ACHN (cell line): ENCODE measurements around the gene NAA40.
A peak's percentile ranks its signal among the peaks of the same experiment; 100 is the strongest.

Source experiments
- DNase-seq: peaks from one replicate; pipeline ENCODE4 v3.0.0-alpha.2; 2015
- in situ Hi-C: cut with HindIII; loops from 2 replicates; pipeline ENCODE4 v1.10.0; 2017; ENCODE audit warnings: low sequenced_read_pairs, low pct_ligation_motif_present, low pct_unique_long_range_greater_than_20kb

Gene NAA40

DNA sequence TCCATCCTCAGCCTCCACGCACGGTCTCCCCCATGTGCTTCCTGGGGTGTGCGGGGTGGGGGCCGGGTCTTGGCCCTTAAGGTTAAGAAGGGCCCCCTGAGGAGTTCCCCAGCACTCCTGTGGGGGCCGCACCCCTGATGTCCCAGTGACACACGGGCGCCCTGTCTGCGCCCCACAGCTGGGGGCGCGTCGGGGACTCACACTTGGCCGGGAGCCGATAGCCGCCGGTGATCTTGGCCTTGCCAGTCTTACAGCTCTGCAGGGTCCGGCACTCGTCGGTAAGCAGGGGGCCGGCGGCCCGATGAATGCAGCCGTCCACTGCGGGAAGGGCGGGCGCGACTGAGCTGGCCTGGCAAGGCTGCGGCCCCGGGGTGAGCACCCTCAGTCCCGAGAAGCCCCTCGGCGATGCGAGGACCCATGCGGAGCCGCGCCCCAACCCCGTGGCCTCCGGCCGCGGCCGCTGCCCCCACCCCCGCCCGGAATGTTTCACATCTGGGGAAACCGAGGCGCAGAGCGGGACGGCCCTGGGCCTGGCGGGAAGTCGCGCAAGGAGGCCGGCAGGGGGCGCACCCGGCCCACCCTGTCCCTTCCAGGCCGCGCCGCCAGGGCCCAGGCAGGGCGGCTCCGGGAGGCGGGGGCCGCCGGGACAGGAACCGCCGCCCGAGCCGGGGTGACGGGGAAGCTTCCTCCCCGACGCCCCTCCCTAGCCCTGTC lies 61.4 kb downstream of the NAA40 start:
- in situ Hi-C loops = no loop called here
- DNase-seq = peak; percentile 67

DNA sequence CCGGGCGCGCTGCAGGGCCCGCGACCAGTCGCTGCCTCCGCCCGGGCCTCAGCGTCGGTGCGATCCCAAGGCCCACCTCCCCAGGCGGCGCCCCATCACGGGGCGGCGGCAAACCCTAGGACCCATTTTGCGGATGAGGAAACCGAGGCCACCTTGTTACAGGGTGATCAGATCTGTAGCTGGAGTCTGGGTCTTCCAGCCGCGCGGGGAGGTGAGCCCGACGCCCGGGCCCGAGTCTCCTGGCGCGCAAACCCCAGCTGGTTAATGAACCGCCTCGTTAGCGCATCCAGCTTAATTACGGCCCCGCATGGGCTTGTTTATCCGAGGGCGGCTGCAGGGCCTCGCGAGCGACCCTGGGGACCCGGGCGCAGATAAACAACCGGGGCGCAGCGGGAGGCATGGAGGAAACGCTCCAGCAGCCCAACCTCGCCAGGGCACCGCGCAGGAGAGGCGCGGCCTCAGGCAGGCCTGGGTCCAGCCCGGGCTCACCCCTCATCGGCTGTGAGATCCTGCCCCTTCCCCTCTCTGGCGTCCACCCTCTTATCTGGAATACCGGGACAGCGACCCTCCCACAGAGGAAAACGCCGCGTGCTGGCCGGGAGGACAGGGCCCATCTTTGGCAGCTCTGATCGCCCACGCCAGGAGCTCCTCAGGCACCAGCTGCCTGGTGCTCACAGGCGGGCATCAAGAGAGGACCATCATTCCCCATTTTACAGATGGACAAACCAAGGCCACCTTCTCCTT lies 62.1 kb downstream of the NAA40 start:
- no peak for DNase-seq
- in situ Hi-C loops = no loop called here

DNA sequence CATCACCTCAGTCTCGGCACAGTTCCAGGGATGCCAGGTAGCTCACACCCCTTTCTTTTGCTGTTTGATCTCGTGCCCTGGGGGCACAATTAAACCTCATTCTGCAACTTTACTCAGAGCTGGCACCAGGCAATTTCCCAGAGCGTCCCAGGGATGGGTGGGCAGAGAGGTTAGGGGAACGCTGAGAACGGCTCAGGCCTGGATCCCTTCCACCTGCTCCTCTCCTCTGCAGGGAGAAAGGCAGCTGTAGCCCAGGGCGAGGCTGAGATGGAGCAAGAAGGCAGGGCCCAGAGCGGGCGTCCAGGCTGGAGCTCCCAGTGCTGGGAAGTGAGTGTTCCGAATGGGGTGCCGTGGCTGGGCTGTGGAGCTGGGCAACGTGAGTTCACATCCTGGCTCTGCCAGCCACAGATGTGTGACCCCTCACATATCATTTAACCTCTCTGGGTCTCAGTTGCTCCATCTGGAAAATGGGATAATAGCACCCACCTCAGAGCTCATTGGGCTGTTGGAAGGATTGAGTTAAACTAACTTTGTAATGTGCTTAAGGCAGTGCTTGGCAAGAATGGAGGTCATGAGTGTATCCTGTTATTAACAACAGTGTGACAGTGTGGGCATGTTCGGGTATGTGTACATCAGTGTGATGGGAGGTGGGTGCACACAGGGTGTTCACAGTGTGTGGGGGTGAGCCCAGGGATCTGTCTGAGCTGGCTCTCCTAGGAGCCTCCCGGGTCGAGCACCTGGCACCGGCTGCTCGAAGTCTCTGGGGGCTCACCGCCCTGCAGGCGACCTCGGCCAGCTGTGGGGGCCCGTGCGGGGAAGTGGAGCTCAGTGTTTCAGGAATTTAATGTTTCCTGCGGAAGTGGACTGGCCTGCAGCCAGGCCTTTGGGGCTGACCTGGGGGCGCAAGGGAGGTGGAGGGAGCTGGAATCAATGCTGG lies 63.0 kb downstream of the NAA40 start:
- DNase-seq = no peak
- in situ Hi-C loops = no loop called here

GRCh38 chr11:64003807-64004589 lies 65.2 kb downstream of the NAA40 start:
- in situ Hi-C loops = no loop called here

GRCh38 chr11:64004590-64004984 lies 65.8 kb downstream of the NAA40 start:
- DNase-seq = peak; percentile 21
- in situ Hi-C loops = no loop called here

More at GRCh38 chr11:64003807-64004589, 65.2 kb downstream of the NAA40 start:
- peak; percentile 31 for DNase-seq

DNA sequence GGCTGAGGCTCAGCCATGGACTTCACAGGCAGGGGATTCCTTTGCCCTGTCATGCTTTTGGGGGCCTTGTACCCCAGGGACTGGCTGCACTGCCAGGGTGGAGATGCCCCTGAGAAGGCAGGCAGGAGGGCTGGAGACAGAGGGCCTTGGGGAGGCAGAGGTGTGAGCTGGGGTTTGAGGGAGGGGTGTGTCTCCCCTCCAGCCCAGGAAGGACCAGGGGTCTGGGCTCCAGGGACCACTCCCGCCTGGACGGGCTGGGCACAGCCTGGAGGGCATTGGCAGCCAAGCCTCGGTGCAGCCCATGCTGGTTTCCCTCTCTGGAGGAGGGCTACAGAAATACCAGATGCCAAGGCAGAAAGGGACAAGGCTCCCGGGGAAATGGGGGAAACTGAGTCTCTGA lies 66.9 kb downstream of the NAA40 start:
- in situ Hi-C loops = no loop called here
- DNase-seq = no peak

DNA sequence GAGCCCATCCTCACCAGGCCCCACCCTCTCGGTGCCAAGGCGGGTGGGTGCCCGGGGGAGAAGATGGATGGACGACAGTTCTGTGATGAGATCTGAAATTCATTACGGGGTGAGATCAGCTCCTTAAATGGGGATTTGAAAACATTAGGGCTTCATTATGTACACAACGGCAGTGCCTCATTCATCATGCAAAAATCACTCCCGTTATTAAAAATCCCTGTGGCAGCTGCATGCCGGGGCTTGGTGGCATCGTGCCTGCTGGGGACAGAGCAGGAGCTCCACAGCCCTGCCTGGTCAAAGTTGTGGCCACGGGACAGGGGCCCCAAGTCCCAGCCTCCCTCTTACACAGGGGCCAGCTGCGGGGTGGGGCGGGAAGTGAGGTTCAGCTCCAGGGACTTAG lies 67.6 kb downstream of the NAA40 start:
- DNase-seq = no peak
- in situ Hi-C loops = no loop called here
